Fibroblast of peridontal ligament (primary cell): Measurements from ENCODE around the gene MRTFA.
"Not testable (repeated sequence)": the region's sequence is repeated elsewhere in the genome, so short reads cannot be mapped to it uniquely, and the experiment has no call there.

Source experiments
- DNase-seq: peaks from one replicate; pipeline ENCODE4 v3.0.0-alpha.2; 2010; ENCODE audit errors: extremely low read depth

MRTFA gene

DNA sequence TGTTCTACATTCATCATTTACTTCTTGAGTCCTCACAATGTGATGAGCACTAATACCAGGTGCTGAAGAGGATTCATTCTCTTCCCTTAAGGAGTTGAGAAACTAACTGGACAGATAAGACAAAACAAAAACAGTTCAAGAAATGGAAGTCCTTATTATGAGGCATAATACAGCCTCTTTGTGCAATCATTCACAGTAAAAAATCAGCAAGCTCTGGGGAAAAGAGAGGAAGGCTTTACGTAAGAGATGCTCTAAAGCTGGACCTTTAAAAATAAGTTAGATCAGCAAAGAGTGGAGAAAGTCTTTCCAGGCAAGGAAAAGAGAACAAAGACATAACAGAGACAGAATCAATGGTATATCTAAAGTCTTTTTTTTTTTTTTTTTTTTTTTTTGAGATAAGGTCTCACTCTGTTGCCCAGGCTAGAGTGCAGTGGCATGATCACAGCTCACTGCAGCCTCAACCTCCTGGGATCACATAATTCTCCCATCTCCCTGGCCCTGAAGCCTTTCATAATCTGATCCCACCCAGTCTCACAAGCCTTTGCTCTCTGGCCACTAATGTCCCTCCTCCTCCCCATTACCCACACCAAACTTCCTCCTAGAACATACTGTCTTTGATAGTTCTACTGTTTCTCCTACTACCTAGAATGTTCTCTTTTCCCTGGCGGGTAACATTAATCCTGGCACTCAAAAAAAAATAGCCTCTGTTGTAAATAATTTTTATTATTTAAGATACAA lies 40.9 kb downstream of the MRTFA start:
- peak; percentile 50 for DNase-seq

DNA sequence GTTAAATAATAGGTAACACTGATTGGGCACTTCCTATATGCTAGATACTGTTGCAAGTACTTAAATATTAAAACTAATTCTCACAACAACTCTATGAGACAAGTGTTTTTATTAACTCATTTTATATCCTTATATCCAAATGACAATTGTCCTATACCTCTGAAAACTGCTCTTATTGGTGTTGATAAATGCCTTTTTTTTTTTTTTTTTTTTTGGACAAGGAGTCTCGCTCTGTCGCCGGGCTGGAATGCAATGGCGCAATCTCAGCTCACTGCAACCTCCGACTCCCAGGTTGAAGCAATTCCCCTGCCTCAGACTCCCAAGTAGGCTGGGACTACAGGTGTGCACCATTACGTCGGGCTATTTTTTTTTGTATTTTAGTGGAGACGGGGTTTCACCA lies 41.6 kb downstream of the MRTFA start:
- DNase-seq: no peak

DNA sequence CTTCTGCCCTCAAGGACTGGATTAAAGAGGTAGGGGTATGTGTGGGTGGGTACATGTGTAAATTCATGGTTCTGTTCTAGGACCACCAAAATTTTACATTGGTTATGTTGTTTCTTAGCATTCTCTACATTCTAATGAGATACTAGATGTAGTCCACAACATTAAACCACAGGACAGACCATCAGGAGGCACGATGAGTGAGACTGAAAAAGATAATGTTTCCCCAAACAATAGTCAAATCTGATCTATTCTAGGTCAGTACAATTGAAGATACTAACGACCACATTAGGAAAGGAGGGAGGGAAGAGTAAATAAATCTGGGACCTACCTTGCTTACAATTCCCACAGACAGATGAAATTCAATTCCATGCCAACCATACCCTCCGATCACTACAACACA lies 42.2 kb downstream of the MRTFA start:
- no peak for DNase-seq

DNA sequence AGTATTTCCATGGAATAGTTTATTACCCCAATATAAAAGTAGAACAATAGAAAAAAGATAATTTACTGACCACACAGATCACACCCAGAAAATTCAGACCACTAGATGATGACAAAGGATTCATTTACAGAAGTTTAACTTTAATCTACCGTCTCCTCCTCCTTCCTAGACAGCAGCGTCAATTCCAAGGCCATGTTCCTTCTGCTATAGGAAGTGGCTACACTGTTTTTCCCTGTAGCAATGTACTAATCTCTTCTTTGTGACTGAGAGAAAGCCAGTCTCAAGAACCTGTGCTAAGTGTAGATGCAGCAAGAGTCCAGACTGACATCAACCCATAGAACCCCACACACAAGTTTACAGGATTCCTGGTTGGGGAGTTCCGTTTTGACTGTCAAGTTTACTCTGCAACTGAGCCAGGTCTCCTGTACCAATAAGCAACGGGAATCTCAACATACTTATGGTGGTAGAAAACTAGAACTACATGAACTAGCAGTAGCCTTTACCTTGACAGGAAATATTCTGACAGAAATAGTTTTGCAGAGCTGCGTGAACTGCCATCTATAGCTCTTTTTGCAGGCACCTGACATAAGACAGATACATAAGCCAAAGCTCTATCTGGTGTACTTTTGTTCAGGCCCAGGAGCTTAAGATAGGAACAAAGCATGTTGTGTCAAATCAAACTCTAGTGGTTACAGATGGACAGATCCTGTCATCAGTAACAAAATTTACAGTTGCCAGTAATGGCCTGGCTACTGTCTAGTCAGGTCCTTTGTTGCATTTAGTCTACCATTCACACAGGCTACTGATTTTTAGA lies 42.9 kb downstream of the MRTFA start:
- no peak for DNase-seq

DNA sequence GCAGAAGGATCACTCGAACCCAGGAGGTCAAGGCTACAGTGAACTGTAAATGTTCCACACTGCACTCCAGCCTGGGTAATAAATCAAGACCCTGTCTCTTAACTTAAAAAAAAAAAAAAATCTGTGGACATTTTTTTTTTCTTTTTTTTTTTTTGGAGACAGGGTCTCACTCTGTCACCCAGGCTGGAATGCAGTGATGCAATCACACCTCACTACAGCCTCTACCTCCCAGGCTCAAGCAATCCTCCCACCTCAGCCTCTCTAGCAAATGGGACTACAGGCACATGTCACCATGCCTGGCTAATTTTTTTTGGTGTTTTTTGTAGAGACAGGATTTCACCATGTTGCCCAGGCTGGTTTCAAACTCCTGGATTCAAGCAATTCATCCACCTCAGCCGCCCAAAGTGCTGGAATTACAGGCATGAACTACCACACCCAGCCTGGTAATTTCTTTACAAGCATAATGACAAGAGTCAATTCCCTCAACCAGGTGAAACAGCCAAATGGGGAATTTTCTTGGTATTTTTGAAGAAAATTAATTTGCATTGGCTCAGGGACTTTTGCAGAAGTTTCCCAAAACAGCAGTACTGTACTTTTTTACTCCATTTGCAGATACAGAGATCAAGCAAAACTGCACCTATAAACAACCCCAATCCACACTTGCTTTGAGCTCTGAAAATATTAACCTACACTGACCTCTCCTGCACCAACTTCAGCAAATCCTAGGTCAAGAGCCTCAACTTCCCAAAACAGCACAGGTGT lies 44.0 kb downstream of the MRTFA start:
- no peak for DNase-seq

DNA sequence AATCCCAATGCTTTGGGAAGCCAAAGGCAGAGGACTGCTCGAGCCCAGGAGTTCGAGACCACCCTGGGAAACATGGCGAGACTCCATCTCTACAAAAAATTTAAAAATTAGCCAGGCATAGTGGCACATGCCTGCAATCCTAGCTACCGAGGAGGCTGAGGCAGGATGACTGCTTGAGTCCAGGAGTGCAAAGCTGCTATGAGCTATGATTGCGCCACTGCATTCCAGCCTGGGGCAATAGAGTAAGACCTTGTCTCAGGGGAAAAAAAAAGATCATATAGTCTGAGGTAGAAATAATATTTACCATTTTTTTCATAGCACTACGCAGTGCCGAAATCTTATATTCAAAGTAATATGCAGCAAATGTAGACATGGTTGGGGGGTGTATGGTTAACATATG lies 47.8 kb downstream of the MRTFA start:
- peak; percentile 59 for DNase-seq

DNA sequence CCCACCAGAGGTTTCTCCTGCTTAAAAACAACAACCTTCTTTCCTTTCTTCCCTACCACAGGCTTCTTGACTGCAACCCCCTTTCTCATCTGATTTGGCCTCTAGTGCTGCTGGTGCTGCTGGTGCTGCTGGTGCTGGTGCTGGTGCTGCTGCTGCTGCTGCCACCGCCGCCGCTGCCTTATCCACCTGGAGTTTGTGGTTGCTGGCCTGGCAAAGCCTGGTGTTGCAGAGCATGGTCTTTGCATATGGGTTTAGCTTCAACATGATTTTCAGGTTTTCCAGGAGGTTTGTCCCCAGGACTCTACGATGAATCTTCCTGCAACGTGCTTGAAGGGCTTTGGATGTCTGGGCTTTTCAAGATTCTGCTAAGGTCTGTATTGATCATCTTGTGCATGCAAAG lies 49.7 kb downstream of the MRTFA start:
- no peak for DNase-seq

DNA sequence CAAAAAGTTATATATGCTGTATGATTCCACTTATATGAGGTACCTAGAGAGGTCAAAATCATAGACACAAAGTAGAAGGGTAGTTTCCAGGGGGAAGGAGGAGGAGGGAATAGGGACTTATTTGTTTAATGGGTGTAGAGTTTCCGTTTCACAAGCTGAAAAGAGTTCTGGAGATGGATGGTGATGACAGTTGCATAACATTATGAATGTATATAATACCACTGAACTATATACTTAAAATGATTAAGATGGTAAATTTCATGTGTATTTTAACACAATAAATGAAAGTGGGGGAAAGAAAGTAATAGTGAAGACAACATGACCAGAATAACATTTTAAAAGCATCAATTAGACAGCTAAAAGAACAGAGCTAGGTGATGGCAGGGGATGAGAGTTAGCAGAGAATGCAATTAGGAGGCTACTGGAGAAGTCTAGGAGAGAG lies 51.2 kb downstream of the MRTFA start:
- DNase-seq: no peak

DNA sequence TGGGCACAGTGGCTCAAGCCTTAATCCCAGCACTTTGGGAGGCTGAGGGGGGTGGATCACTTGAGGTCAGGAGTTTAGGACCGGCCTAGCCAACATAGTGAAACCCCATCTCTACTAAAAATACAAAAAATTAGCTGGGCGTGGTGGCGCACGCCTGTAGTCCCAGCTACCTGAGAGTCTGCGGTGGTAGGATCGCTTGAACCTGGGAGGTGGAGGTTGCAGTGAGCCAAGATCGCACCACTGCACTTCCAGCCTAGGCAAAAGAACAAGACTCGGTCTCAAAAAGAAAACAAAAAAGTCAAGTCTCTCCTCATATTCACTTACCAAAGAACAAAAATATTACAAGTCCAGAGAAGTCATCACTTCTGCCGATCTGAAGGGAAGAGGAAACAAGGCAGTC lies 51.8 kb downstream of the MRTFA start:
- not testable (repeated sequence) for DNase-seq

DNA sequence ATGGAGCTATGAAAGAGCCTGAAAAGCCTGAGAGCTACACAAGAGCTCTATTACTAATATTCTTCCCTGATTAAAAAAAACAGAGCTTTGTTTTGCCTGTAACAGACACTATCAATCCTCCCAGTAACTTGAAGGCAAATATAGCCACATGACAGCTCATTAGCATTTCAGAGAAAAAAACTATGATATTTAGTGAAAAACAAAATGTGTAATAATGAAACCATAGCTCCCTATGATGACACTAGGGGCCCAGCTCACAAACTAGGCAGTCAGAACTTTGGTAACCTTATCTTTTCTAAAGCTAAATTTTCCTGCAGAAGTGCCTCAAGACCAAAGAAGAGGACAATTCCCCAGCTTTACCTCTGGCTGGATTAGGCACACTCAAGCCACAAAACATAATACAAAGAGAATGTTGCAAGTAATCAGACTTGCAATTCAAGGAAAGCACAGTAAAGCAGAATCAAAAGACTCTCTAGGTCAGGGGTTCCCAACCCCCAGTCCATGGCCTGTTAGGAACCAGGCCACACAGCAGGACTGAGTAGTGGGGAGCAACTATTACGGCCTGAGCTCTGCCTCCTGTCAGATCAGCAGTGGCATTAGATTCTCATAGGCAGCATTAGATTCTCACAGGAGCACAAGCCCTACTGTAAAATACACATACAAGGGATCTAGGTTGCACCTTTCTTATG lies 53.3 kb downstream of the MRTFA start:
- no peak for DNase-seq

DNA sequence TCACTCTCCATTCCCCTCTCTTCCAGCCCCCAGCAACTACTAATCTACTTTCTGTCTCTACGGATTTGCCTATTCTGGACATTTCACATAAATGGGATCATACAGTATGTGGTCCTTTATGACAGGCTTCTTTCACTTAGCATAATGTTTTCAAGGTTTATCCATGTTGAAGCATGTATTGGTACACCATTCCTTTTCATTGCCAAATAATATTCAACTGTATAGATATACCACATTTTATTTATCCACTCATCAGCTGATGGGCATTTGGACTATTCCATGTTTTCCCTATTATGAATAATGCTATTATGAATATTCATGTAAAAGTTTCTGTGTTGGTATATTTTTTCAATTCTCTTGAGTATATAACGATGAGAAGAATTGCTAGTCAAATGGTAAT lies 54.5 kb downstream of the MRTFA start:
- DNase-seq: no peak

DNA sequence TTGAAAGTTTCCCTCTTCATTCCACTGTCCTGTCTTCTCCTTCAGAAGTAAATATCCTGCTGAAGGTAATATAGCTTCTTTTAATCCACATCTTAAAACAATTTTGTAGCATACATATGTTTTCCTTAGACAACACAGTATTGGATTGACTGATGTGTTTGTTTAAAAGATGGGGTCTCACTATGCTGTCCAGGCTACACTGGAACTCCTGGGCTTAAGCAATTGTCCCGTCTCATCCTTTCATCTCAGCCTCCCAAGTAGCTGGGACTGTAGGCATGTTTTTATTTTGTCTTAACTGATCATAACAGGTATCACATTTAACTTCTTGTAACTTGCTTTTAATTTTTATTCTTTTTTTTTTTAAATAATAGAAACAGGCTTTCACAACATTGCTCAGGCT lies 55.9 kb downstream of the MRTFA start:
- DNase-seq: no peak

DNA sequence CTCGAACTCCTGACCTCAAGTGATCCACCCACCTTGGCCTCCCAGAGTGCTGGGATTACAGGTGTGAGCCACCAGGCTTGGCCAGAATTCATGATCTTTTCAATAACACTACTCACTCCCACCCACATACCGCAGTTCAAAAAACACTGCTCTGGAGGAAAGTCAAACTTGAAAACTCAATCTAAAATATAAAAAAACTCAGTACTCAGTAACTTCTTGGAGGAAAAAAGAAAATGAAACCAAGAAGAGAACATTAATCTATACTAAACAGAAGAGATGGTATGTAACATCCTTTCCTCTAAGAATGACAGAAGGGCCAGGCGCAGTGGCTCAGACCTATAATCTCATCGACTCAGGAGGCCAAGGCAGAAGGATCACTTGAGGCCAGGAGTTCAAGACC lies 58.3 kb downstream of the MRTFA start:
- no peak for DNase-seq

DNA sequence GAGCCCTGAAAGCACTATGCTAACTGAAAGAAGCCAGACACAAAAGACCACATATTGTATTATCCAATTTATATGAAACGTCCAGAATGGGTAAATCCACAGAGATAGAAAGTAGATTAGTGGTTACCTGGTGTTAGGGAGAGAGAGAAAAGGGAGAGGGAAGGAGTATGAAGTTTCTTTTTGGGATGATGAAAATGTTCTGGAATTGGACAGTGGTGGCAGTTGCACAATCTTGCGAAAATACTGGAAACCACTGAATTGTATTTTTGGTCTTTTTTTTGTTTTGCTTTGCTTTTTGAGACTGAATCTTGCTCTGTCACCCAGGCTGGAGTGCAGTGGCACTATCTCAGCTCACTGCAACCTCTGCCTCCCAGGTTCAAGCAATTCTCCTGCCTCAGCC lies 63.5 kb downstream of the MRTFA start:
- DNase-seq: peak; percentile 71

DNA sequence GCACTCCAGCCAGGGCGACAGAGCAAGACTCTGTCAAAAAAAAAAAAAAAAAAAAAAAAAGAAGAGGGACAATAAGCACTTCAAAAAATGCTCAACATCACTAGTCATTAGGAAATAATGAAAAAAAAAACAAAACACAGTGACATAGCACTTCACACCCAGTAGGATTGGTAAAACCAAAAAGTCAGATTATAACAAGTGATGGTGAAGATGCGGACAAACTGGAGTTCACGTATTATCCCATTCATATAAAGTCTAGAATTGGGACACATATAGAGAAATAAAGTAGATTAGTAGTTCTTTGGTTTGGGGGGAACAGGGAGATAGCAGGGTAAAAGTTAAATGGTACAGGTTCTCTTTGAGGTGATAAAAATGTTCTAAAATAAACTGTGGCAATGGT lies 64.6 kb downstream of the MRTFA start:
- DNase-seq: no peak

DNA sequence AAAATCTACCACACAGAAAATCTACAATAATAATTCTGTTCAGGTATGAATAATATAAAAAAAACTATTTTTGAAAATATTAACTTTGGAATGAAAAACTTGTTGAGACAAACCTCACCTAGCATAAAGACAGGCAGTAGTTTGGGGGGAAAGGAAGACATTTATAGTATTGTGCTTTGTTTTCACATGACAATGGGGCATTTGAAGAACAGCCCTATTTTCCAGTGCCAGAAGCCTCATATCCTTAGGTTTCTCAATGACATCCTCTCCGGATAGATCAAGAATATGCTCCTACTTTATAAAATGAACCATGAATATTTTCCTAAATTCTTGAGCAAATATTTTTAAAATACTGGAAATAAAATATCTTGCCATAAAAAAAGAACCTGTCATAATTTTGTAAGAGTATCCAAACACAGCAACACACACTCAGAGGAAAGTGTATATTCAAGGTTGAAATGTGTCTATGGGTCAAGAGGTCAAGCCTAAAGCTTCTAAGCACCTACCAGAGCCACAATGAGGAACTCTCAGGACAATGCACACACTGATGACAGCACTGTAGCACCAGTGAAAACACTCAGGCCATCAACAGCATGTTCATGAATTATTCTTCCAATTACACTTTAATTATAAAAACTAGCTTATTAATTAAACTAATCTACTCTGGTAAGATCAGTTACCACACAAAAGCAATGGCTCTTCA lies 68.7 kb downstream of the MRTFA start:
- no peak for DNase-seq

DNA sequence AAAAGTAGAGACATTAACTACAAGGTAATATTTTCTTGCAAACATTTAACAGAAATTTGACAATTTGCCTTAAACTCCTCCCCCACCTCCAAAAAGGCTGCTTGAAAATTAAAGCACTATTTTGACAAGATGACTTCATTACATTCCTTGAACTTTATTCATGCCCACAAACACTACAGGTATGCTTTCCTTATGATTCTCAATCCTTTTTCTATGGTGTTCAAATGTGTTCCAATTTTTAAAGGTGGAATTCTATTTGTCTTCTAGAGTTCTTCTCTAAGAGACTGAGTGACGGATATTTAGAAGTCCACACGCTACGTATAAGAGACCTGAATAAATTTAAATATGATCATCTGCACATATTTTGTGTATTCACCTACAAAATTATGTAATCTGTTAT lies 69.4 kb downstream of the MRTFA start:
- DNase-seq: no peak

DNA sequence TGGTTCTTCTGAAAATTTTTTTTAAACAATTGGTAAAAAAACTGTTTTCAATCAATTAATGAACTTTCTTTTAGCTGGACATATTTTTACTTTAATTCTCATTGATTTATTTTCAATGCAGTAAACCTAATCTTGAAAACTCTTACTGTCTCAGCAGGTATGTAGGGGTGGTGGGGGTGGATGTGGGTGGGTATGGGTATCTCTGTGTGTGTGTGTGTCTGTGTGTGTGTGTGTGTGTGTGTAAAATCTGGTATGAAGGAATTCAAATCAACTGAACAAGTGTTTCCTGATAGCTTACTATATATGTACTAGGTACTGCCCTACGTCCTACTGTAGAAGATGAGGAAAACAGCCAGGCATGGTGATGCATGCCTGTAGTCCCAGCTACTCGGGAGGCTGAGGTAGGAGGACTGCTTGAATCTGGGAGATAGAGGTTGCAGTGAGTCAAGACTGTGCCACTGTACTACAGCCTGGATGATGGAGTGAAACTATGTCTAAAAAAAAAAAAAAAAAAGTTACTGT lies 75.5 kb downstream of the MRTFA start:
- no peak for DNase-seq

DNA sequence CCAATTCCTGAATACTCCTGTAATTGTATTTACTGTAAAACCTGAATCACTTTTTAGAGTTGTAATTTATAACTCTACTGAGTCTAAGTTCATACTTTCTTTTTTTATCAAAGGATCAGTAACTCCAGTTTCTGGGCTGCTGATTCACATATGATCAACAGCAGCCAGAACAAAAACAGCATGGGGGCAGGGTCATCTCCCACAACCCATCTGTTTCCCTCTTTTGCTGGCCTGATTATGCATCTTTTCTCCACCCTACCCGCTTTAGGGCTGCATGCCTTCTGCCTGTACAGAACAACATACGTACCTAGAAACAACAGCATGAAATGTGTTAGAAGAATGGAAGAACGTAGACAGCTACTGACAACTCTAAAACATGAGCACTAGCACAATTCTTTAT lies 76.0 kb downstream of the MRTFA start:
- peak; percentile 33 for DNase-seq

DNA sequence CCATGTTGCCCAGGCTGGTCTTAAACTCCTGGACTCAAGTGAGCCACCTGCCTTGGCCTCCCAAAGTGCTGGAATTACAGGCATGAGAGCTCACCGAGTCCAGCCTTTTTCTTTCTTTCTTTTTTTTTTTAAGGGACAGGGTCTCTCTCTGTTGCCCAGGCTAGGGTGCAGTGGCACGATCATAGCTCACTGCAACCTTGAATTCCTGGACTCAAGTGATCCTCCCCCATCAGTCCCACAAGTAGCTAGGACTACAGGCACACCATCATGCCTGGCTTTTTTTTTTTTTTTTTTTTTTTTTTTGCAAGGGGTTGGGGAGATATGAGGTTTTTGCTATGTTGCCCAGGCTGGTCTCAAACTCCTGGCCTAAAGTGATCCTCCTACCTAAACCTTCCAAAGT lies 78.5 kb downstream of the MRTFA start:
- DNase-seq: no peak

DNA sequence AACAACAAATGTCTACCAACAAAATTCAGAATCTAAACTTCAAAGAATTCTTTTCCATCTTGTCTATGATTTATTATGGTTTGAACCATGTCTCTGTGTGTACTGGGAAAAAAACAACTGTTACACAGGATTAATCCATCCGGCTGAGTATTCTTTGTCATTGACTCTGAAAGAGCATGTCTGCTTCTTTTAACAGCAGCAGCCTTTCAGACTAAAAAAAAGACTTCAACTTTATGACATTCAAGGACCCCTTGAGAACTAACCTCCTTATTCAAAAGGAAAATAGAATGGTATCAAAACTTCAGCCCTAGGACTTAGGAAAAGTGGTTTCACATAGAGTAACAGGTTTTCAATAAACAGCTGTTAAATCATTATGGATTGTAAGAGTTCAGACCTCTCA lies 79.9 kb downstream of the MRTFA start:
- no peak for DNase-seq
